H7 (cell line): Measurements from ENCODE around the gene RBM6. TPM values are rescaled to one million over a fixed set of nuclear protein-coding genes. Genes with fewer than 3 reads are reported as not detected.
"Not testable (repeated sequence)": the region's sequence is repeated elsewhere in the genome, so short reads cannot be mapped to it uniquely, and the experiment has no call there.

Source experiments
- DNase-seq: peaks from one replicate; pipeline ENCODE4 v3.0.0; 2012
- H3K27me3 ChIP-seq: 2 replicates; pipeline ENCODE4 v1.6.0; 2011; ENCODE audit warnings: mild to moderate bottlenecking, low read length; ENCODE audit not compliant: control insufficient read depth, insufficient read depth
- H3K36me3 ChIP-seq: replicated peaks from 2 replicates; pipeline ENCODE4 v1.5.1; 2011; ENCODE audit warnings: low read length; ENCODE audit not compliant: control insufficient read depth, insufficient read depth
- H3K4me3 ChIP-seq: 2 replicates; pipeline ENCODE4 v1.5.1; 2011; ENCODE audit warnings: low read depth, mild to moderate bottlenecking, control low read depth, low read length, moderate library complexity; ENCODE audit not compliant: insufficient read depth
- total RNA-seq: library from RNA; depleted of rRNA; stranded (reverse); fragments of >200 nt; shearing (Covaris generic); gene quantifications from 2 replicates; pipeline ENCODE4 v1.2.3, GENCODE V29; 2014

RBM6 gene
- total RNA-seq, 1 experiment from 2014 or later: 41.6 TPM

DNA sequence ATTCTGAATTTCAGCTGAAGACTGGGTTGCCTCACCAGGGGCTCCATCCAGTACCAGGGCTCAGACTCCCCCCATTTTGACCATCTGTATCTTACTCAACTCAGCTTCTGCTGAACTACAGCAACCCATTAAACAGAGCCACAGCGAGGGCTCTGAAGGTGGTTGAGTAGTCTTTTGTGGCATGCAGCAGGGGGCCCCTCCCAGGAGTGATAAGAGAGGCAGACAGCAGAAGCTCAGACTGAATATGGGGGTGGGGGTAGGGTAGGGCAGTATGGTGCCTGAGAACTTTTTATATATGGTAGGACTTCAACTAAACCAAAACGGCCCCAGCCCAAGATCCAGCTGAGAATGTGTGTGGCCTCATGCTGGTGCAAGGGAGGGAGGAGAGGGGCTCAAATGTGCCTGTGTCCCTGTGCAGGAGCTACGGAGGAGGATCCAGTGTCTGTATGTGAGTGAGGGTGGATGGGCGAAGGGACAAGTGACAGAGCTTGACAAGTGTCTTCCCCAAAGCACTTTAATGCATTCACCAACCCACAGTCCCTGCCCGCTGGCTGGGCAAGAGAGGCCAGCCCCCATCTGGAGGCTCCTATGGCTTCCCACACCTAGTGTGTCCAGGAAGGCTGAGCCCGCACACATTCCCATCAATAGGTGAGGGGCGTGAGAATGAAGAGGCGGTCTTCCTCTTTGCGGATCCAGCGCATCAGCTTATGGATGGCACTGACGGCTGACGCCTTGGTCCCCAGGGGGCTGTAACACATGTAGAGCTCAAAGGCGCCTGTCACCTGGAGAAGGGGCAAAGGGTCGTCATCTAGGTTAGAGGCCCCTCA, 31.4 kb upstream of the RBM6 start:
- peak; percentile 35 for DNase-seq
- no peaks in the 10 kb centered on the region for H3K36me3 ChIP-seq
- peaks cover 4% of the 10 kb centered on the region; the same call in 1 of the 2 replicates for H3K27me3 ChIP-seq
- no peak overlapping the region for H3K4me3 ChIP-seq

DNA sequence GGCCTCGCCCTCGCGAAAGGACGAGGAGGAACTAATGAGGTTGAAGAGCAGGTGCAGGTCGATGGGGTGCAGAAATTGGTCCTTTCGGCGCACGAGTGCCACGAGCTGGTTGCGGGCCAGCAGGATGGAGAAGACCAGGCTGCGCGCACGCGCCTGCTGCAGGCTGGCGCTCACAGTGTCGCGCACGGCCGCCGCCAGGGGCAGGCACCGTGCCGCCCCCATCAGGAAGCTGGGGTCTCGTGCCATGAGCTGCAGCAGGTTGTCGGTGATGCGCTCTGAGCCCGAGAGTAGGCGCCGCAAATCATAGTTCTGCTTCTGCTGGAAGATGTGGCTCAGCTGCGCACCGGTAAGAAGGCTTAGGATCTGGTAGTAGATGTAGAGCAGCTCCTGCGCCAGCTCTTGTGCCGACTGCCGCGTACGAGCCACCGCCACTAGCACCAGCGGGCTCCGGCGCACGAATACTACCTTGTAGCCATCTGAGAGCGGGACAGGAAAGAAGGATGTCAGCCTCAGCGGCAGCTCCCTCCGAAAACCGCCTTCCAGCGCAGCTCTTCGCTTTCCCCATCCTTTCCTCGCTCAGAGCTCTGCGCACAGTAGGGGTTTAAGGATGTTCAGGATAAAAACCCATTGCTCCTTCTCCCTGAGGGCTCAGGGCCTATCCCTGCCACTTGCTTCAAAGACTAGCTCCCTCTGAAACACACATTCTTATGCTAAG, 29.4 kb upstream of the RBM6 start:
- H3K4me3 ChIP-seq: peak overlapping the region; percentile 25; the same call in 1 of the 2 replicates
- H3K27me3 ChIP-seq: peaks cover 4% of the 10 kb centered on the region; the same call in 1 of the 2 replicates
- peak; percentile 82 for DNase-seq
- H3K36me3 ChIP-seq: no peaks in the 10 kb centered on the region

DNA sequence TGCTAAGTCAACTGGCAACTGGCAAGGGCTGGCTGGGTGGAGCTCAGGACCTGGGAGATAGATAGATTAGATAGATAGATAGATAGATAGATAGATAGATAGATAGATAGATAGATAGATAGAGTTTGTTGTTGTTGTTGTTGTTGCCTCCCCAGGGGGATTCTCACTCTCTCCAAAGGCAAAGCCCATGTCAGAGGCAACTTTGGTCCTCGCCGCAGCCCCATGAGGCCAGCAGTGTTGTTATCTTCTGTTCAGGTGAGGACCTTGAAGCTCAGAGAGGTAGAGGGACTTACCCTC, 28.9 kb upstream of the RBM6 start:
- Histone ChIP-seq H3K27me3 (peaks cover 4% of the 10 kb centered on the region; the same call in 1 of the 2 replicates), H3K36me3 (no peaks in the 10 kb centered on the region), H3K4me3 (no peak overlapping the region)
- no peak for DNase-seq

DNA sequence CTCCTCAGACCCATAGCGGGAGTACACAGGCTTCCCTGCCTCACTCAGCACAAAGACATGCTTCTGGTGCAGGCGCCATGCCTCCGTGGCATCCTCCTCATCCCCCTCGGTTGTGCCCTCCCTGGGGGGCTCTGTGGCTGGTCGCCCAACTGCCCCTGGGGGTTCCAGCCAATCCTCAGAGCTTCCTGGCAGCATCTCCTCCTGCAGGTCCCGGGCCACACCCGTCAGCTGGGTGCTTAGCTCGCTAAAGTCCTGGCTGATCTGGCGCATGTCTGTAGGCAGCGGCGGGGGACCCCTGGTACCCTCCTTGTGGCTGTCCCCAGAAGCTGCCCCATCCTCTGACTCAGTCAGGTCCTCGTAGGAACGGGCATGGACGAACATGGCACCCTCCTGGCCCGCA, 28.3 kb upstream of the RBM6 start:
- Histone ChIP-seq H3K27me3 (peaks cover 4% of the 10 kb centered on the region; the same call in 1 of the 2 replicates), H3K4me3 (no peak overlapping the region), H3K36me3 (no peaks in the 10 kb centered on the region)
- DNase-seq: no peak

DNA sequence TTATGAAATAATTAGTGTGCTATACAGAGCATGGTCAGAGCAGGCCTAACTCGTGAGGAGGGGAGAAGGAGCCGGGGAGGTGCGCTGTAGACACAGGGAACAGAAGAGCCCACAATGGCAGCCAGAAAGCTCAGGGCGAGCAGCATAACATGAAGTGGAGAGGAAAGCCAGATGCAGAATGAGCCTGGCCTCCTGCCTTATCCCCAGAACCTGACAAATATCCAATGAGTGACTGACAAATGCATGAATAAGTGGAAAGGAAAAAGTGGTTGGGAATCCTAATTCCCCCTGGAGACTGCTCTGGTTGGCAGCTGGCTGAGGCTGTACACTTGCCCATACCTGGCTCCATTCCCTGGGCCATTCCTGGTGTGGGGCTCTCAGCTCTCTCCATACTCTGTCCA, 27.1 kb upstream of the RBM6 start:
- Histone ChIP-seq H3K27me3 (peaks cover 4% of the 10 kb centered on the region; the same call in 1 of the 2 replicates), H3K4me3 (no peak overlapping the region), H3K36me3 (no peaks in the 10 kb centered on the region)
- peak; percentile 44 for DNase-seq

DNA sequence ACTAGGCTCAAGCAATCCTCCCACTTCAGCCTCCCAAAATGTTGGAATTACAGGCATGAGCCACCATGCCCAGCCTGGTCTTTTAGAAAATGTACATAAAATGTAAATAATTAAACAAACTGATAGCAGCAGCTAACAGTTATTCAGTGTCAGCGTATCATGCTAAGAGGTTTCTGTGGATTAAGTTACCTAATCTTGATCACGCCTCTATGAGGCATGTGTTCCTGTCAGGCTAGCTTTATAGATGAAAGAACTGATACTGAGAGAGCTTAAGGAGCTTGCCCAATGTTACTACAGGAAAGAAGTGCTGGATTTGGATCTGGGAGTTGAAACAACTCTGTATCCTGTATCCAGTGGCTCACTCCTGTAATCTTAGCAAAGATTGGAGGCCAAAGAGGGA, 25.0 kb upstream of the RBM6 start:
- no peak for DNase-seq
- no peak overlapping the region for H3K4me3 ChIP-seq
- H3K27me3 ChIP-seq: peaks cover 3% of the 10 kb centered on the region; the same call in 1 of the 2 replicates
- no peaks in the 10 kb centered on the region for H3K36me3 ChIP-seq

DNA sequence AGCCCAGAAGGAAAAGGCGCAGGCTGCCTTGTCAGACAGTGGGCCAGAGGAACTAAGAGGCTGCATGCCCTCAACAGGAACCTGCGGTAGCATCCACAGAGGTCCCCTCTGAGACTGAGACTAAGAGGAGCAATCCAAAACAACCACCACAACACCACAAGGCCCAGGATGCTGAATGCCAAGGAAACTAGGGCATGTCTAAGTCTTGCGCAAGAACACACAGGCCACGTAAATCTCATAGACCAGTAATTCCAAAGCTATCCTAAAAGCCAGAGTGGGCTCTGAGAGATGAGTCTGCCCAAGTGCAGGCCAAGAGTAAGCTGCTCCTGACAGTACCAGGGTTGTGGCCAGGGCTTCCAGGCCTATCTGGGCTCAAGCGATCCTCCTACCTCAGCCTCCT, 23.3 kb upstream of the RBM6 start:
- Histone ChIP-seq H3K4me3 (no peak overlapping the region), H3K36me3 (no peaks in the 10 kb centered on the region), H3K27me3 (no peaks in the 10 kb centered on the region)
- no peak for DNase-seq

DNA sequence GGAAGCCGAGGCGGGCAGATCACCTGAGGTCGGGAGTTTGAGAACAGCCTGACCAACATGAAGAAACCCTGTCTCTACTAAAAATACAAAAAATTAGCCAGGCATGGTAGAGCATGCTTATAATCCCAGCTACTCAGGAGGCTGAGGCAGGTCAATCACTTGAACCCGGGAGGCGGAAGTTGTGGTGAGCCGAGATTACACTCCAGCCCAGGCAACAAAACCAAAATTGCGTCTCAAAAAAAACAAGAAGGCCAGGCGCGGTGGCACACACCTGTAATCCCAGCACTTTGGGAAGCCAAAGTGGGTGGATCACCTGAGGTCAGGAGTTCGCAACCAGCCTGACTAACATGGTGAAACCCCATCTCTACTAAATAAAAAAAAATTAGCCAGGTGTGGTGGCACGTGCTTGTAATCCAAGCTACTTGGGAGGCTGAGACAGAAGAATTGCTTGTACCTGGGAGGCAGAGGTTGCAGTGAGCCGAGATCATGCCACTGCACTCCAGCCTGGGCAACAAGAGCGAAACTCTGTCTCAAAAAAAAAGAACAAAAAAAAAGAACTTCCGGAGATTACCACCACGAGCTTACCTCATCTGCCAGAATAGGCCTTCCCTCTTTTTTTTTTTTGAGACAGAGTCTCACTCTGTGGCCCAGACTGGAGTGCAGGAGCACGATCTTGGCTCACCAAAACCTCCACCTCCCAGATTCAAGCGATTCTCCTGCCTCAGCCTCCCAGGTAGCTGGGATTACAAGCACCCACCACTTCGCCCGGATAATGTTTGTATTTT, 22.0 kb upstream of the RBM6 start:
- H3K27me3 ChIP-seq, H3K4me3 ChIP-seq, DNase-seq, H3K36me3 ChIP-seq: not testable (repeated sequence)

DNA sequence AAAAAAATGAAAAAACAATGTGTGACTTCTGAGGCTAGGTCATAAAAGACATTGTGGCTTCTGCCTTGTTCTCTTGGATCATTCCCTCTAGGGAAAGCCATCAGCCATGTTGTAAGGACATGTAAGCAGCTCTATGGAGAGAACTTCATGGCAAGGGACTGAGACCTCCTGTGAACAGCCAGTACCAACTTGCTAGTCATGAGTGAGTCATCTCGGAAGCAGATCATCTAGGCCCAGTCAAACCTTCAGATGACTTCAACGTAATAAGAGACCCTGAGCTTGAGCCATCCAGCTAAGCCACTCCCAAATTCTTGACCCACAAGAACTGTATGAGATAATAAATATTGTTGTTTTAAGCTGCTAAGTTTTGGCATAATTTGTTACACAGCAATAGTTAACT, 15.3 kb upstream of the RBM6 start:
- no peak for DNase-seq
- H3K4me3 ChIP-seq: no peak overlapping the region
- no peaks in the 10 kb centered on the region for H3K27me3 ChIP-seq
- H3K36me3 ChIP-seq: no peaks in the 10 kb centered on the region

DNA sequence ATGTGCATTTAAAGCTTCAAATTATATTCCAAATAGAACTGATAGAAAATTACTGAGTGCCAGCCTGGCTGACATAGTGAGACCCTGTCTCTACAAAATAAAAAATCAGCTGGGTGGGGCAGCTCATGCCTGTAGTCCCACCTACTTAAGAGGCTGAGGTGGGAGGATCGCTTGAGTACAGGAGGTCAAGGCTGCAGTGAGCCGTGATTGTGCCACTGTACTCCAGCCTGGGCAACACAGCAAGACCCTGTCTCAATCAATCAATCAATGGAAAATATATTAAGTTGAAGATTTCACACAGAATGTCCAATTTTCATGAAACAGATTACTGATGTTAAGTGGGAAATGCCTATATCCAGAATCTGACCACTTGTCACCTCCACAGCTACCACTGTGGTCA, 14.5 kb upstream of the RBM6 start:
- Histone ChIP-seq H3K36me3 (no peaks in the 10 kb centered on the region), H3K4me3 (no peak overlapping the region), H3K27me3 (no peaks in the 10 kb centered on the region)
- no peak for DNase-seq

DNA sequence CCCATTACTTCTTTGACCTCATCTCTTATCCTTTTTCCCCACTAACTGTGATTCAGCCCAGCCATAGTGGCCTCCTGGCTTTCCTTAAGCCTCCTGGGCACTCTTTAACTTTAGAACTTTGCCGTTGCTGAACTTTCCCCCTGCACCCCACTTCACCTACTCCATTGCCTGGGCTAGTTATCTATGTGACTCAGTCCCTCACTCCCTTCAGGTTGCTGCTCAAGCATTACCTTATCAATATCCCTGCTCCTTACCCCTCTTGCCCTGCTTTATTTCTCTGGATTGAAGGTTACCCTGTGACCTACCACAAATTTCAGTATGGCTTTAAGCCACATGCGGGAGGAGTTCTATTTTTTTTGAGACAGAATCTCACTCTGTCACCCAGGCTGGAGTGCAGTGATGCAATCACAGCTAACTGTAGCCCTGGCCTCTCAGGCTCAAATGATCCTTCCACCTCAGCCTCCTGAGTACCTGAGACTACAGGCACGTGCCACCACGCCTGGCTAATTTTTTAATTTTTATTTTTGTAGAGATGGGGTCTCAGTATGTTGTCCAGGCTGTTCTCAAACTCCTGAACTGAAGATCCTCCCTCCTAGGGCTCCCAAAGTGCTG, 13.7 kb upstream of the RBM6 start:
- Histone ChIP-seq H3K4me3 (no peak overlapping the region), H3K36me3 (no peaks in the 10 kb centered on the region), H3K27me3 (no peaks in the 10 kb centered on the region)
- no peak for DNase-seq

DNA sequence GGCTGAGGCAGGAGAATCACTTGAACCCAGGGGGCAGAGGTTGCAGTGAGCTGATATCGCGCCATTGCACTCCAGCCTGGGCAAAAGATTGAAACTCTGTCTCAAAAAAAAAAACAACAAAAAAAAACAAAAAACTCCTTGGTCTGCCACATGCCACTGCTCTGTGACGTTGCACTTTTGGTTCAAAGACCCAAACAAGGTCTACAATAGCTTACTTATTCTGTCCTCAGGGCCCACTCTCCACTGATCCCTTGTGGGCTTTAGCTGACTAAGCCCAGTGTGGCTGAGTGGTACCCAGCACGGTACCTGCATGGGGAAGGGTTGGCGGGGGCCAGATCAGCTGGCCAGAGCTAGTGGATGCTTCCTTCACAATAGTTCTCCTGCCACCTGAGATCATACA, 12.2 kb upstream of the RBM6 start:
- Histone ChIP-seq H3K27me3 (no peaks in the 10 kb centered on the region), H3K36me3 (no peaks in the 10 kb centered on the region), H3K4me3 (no peak overlapping the region)
- DNase-seq: no peak

DNA sequence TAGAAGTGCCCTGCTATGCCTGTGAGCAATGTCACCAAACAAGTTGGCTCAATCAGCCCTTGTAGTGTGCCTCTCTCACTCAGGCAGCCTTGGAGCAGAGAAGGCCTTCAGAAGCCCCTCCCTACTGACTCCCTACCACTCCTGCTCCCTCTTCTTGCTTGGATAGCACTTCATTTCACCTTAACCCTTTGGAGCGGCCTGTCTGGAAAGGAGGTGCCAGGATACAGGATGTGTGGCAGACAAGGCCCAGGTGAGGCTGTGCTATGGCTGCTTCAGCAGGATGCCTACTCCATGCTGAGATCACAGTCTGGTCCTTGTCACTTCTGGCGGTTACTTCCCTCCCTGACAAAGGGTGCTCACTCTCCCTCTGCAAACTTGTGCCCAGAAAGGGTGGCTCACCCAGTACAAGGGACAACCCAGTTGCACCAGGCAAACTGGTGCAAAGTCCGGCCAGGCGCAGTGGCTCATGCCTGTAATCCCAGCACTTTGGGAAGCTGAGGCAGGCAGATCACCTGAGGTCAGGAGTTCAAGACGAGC, 11.4 kb upstream of the RBM6 start:
- no peak for DNase-seq
- Histone ChIP-seq H3K27me3 (no peaks in the 10 kb centered on the region), H3K4me3 (no peak overlapping the region; the same call in 1 of the 2 replicates), H3K36me3 (no peaks in the 10 kb centered on the region)
